ENCODE data around the gene METRNL. TPM values are rescaled to one million over a fixed set of nuclear protein-coding genes. Genes with fewer than 3 reads are reported as not detected.

The METRNL gene
- total RNA-seq, 2 experiments from 2014 or later = 16.9 to 23.3 TPM

GRCh38 chr17:83122834-83123233, 43.4 kb downstream of the METRNL start:
- no peak for DNase-seq (ENCODE audit: low spot score)
- no peak for TF ChIP-seq EZH2phosphoT487 (IDR thresholded peaks at IDR 0.05; ENCODE audit: borderline replicate concordance, low read depth, low read length)
- TF ChIP-seq CTCF (conservative IDR thresholded peaks at IDR 0.05; ENCODE audit: low read length) = no peak
- no peak overlapping the region for H3K4me2 ChIP-seq (ENCODE audit: low read length)
- no peak overlapping the region for H3K27ac ChIP-seq (ENCODE audit: low read depth, low read length, poor library complexity, severe bottlenecking)
- no peaks in the 10 kb centered on the region for H3K9me3 ChIP-seq (ENCODE audit: low read length)
- no peak overlapping the region for H2AFZ ChIP-seq (ENCODE audit: low read length)
- POLR2A ChIA-PET = interaction anchor here (0.7 kb wide), 1 partner anchor 55 kb away, joined by 4 read pairs; no protein-coding TSS in a partner anchor
- intact Hi-C loops (cut with micrococcal nuclease; ENCODE audit: unreplicated experiment) = no loop called here
- no peaks in the 10 kb centered on the region for H3K9me2 ChIP-seq (ENCODE audit: insufficient read depth, low read length)
- no TSS peak for BruUV-seq (replicated peaks)
- no peaks in the 10 kb centered on the region for H4K20me1 ChIP-seq (ENCODE audit: insufficient read depth, low read length)
- no peak overlapping the region for H3K4me3 ChIP-seq (ENCODE audit: low read depth, low read length, poor library complexity, severe bottlenecking)
- peaks cover 40% of the 10 kb centered on the region for H3K4me1 ChIP-seq (ENCODE audit: insufficient read depth, low read length, poor library complexity, severe bottlenecking)
- CTCF ChIA-PET (ENCODE audit: unreplicated experiment) = interaction anchor here (1.6 kb wide), 1 partner anchor 208 kb away, joined by 3 read pairs; no protein-coding TSS in a partner anchor
- H3K79me2 ChIP-seq (ENCODE audit: insufficient read depth, low read depth, low read length) = no peaks in the 10 kb centered on the region
- no peaks in the 10 kb centered on the region for H3K36me3 ChIP-seq (ENCODE audit: insufficient read depth, low read length)

GRCh38 chr17:83123896-83124801, 44.7 kb downstream of the METRNL start:
- Histone ChIP-seq H2AFZ (ENCODE audit: low read length) (no peak overlapping the region), H3K4me1 (ENCODE audit: insufficient read depth, low read length, poor library complexity, severe bottlenecking) (peaks cover 27% of the 10 kb centered on the region), H4K20me1 (ENCODE audit: insufficient read depth, low read length) (no peaks in the 10 kb centered on the region), H3K9me3 (ENCODE audit: low read length) (no peaks in the 10 kb centered on the region), H3K4me2 (ENCODE audit: low read length) (no peak overlapping the region), H3K4me3 (ENCODE audit: low read depth, low read length, poor library complexity, severe bottlenecking) (no peak overlapping the region), H3K27ac (ENCODE audit: low read depth, low read length, poor library complexity, severe bottlenecking) (no peak overlapping the region), H3K9me2 (ENCODE audit: insufficient read depth, low read length) (no peaks in the 10 kb centered on the region), H3K36me3 (ENCODE audit: insufficient read depth, low read length) (no peaks in the 10 kb centered on the region), H3K79me2 (ENCODE audit: insufficient read depth, low read depth, low read length) (no peaks in the 10 kb centered on the region)
- intact Hi-C loops (cut with micrococcal nuclease; ENCODE audit: unreplicated experiment) = no loop called here
- BruUV-seq (replicated peaks) = no TSS peak
- ChIA-PET CTCF (ENCODE audit: unreplicated experiment) (no interaction called here), POLR2A (no interaction called here)
- DNase-seq (ENCODE audit: low spot score) = no peak
- TF ChIP-seq EZH2phosphoT487 (IDR thresholded peaks at IDR 0.05; ENCODE audit: borderline replicate concordance, low read depth, low read length) (no peak), CTCF (conservative IDR thresholded peaks at IDR 0.05; ENCODE audit: low read length) (no peak)

Data from OCI-LY7 (cell line).